Dedifferentiated amniotic fluid mesenchymal stem cell (primary cell): ENCODE data around the gene MAML3.
"Not testable (repeated sequence)": the region's sequence is repeated elsewhere in the genome, so short reads cannot be mapped to it uniquely, and the experiment has no call there.

Experiments used
- DNase-seq: peaks from one replicate; pipeline ENCODE4 v3.0.0-alpha.2; 2016; ENCODE audit errors: extremely low spot score

Gene MAML3

GRCh38 chr4:139961344-139961946 is 192.5 kb downstream of the MAML3 start:
- no peak for DNase-seq

DNA sequence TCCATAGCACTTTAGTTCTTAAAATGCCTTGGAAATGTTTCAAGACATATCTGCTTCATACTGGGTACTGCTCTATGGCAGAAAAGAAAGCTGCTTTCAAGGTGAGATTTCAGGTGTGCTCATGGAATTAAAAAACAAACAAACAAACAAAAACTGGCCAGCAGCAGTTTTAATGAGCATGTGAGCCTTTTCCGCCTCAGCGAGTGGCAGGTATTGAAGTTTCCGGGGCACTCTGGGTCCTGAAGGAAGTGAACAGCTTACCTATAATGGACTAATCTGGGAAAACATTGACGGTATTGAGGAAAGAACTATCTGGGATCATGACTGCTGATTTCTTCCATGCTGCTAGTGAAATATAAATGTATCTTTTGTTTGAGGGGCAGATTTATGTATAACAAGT is 194.6 kb downstream of the MAML3 start:
- DNase-seq = no peak

DNA sequence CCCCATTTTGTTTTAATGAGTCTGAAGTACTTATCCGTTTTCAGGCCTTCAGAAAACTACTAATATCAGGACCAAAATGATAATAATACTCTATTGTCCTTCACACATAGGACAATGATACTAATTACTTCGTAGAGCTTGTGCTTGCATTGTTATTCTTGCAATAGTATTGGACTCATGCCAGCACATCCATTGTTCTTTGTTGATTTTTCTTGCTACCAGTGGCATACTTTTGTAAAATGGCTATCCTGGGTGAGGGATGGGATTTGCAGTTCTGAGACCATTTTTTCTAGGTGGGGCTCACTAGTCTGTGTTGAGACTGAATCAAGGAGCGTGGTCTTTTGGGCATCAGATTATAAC is 195.3 kb downstream of the MAML3 start:
- DNase-seq = no peak

DNA sequence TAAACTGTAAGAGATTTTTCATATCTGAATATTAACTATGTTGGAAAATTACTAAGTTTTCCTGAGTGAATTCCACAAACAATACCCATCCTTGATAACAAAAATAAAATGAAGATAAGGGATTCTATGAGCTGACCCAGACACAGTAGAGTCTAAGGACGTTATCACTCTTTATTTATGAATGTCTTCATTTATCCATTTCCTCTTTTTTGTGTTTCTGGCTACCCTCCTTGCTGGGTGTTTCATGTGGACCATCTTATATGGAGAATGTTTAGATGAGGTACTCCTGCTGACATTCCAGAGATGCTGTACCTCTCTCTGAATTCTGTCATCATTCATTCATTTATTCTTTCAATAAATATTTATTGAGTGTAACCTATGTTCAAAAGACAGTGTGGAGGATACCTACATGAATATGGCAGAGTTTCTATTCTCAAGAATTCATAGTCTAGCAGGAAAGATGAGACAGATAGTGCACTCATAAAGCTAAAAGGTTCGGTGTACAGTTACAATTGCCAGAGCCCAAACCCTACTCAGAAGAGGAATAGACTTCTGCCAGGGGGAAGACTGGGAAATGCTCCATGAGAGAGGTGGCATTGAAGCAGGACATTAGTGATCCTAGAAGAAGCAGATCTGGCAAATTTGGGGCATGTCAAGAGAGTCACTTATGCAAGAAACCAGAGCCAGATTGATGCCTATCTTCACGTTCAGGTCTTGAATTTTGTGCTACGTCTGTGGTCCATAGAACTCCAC is 195.8 kb downstream of the MAML3 start:
- no peak for DNase-seq

GRCh38 chr4:139957065-139957464 is 196.9 kb downstream of the MAML3 start:
- no peak for DNase-seq

DNA sequence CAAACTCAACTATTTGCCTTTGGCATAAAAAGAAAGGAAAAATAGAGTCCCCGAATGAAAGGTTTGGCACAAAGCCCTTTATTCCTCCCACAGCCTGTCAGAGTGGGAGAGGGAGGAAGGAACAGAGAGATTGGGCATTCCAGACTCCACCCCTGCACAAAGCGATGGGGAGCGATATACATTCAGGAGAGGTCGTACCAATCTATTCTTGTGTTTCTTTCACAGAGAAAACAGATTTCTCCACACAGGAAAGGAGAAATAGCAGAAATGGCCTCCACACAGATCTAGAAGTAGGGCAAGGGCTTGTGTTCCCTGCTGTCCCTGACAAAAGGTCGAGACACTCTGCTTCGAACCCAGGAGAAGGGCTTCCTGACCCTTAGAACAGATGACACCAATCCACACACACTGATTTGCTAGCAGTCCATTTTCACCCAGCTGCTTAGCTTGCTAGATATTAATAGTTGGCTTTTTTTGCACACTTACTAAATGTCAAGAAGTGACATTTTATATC is 197.4 kb downstream of the MAML3 start:
- no peak for DNase-seq

GRCh38 chr4:139955600-139955999 is 198.4 kb downstream of the MAML3 start:
- no peak for DNase-seq

DNA sequence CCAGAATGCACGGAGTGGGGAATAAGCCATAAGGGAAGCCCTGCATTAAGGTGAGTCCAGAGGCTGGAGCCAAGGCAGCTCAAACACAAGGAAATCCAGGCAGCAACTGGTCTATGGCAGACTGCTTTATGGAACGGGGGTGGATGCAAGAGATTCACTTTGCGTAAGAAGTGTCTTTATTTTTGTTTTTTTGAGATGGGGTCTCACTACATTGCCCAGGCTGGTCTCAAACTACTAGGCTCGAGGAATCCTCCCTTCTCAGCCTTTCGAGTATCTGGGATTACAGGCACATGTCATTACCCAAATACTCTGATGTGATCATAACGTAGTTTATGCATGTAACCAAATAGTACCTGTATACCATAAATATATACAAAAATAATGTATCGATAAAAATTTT is 199.5 kb downstream of the MAML3 start:
- no peak for DNase-seq

- DNase-seq = no peak
These were observed 203.0 kb downstream of the MAML3 start for GRCh38 chr4:139951021-139951420.

GRCh38 chr4:139950568-139950967 is 203.4 kb downstream of the MAML3 start:
- no peak for DNase-seq

GRCh38 chr4:139944916-139945315 is 209.1 kb downstream of the MAML3 start:
- not testable (repeated sequence) for DNase-seq

GRCh38 chr4:139943277-139943676 is 210.7 kb downstream of the MAML3 start:
- no peak for DNase-seq

DNA sequence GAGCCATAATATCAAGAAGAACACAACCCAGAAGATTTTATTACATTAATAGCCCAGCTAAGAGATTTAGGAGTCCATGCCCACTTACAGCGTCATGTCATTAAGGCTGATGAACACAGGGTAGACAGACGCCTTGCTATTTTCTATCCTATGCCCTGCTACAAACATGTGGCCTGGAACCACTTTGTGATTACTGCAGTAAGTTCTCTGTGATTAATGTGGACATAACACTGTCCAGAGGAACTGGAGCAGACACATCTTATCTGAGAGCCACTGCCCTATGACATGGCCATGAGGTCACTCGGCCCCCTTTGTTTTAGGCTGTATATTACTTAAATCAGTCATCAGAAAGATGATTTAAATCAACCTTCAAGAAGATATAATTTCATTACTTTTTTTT is 211.7 kb downstream of the MAML3 start:
- DNase-seq = no peak

- peak; percentile 59 for DNase-seq
These were observed 213.4 kb downstream of the MAML3 start for GRCh38 chr4:139940600-139940999.

DNA sequence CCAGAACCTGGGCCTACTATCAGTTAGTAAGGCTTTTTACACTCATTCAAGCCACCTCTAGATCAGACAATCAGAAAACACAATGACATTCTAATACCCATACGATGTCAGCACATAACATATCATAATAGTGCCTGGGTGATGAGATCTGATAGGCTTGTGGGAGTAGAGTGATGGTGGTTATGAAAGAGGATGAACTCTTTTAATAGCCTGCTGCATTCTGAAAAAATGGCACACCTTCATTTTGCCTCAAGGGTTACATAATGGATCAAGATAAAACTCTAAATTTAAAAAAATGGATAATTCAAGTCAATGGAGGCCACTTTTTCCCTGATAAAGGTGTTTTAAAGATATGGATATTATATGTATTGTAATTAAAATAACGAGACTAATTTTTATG is 215.6 kb downstream of the MAML3 start:
- no peak for DNase-seq

DNA sequence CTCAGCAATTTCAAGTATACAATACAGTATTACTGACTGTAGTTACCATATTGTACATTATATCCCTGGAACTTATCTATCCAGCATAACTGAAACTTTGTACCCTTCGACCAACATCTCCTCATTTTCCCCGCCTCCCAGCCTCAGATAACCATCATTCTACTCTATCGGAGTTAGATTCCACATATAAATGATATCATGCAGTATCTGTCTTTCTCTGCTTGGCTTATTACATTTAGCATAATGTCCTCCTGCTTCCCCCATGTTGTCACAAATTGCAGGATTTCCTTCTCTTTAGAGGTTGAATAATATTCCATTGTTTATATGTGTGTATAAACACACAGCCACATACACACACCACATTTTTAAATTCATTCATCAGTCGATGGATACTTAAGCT is 218.1 kb downstream of the MAML3 start:
- DNase-seq = no peak

GRCh38 chr4:139934708-139935195 is 219.2 kb downstream of the MAML3 start:
- no peak for DNase-seq

DNA sequence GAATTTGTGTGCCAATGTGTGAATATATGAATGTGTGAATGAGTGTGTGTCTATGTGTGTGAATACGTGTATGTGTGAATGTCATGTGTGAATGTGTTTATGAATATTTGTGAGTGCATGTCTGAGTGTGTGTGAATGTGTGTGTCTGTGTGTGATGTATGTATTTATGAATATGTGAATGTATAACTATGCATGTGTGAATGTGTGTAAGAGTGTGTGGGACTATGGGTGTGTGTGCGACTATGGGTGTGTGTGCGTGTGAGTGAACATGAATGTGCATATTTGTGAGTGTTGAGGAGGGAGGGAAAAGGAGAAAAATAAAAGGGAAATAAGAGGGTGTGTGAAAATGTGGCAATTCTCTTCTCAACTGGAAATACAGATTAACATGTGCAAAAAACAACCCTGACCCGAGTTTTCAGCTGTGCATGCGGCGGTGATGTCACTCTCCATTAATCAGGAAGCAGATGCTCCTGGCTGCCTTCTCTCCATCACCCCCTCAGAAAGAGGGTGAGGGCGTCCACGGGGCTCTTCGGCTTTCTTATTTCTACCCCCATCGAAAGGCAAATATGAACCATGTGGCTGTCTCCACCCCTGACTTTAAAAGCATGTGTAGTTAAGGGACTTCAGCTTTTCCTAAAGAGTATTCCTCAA is 219.8 kb downstream of the MAML3 start:
- no peak for DNase-seq

DNA sequence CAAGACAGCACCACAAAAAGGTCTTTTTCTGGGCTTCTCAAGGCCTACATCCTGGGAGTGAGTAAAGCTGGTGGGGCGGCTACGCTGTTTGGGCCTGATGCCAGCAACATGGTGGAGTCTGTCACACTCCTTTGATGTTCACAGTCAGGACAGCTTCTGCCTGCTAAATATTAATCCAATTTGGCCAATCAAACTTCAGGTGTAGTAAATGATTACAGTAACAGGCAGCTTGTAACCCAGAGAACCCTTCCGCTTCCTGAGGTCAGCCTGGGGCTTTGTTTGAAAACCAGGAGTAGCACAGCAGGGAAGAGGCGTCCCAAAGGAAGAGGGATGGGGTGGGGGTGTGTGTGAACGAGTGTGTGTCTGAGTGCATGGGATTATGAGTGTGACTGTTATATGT is 220.4 kb downstream of the MAML3 start:
- DNase-seq = no peak

DNA sequence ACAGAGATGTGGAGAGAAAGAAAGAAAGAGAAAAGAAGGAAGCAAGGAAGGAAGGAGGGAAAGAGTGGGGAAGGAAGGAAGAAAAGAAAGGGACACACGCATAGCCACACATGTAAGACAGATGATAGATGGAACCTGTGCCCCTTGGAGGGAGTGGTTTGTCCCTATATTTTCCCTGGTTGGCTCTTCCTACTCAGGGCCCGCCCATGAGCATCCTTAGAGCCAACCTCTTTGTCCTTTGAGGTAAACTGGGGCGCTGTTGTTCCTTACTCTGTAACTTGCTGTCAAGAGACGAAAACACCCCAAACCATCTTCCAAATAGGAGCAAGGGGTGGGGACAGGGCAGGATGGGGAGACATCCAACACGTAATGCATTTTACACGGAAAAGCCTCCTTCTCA is 220.9 kb downstream of the MAML3 start:
- DNase-seq = no peak

DNA sequence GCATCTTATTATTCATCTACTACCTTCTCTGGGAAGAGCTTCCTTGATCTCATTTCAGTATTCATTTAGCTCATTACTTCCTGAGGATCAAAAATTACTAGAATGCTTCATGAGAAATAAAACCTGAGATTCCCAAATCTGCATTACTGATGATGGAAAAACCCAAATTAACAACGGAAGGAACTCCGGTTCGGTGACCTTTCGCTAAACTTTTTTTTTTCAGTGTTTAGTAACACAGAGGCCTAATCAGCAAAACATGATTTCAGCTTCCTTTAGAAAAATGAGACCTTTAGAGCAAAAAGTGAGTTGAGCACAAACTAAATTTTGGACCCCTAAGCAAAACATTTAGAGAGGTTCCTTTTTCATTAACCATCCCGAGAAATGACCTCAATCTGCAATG is 229.2 kb downstream of the MAML3 start:
- no peak for DNase-seq

DNA sequence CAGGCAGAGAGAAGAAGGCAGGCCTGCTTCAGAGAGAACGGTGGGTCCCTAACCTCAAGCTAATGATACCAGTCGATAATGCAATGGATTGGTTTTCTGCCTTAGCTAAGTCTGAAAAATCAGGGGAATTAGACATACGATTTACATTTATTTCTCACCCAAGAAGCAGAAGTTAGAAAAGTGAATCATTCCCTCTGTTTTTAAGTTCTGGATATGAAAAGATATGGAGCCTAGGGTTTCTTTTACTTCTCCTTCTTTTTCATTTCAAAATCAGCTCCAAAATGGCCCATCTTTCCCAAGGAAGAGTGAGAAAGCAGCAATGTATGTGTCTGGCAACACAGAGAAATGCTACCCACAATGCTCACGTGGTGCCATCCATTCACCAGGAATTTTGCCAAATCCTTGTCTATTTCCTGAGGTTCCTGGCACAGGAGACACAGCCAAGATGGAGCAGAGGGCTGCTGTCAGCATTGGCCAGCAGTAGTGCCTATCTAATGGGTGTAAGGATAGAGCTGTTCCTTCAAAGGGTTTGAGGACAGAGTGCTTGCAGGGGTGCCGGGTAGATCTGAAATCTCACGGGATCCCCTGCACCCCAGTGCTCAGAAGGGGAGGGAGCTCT is 231.5 kb downstream of the MAML3 start:
- DNase-seq = no peak
